Measurements from ENCODE around the gene SF3A1.

The SF3A1 gene

DNA sequence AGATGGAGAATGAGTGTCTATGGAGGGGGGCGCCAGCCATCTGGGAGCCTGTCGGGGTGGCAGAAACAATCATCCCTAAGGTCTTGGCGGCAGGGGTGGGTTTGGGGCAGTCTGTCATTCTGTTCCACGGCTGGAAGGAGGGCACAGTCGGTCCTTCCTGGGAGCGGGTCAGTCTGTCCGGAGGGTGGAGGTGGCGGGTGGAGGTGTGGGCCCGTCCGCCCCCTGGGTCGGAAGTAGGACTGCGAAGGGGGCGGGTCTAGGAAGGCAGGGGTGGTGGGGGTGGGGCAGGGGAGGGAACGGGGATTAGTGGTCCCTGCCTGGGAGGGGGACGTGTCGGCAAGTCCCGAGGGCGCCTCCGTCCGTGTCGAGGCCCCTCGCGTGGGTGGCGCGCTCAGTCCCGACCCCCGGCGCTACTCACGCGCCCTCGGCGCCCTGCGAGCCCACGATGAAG, 30.4 kb downstream of the SF3A1 start:
- Mint-ChIP-seq H3K27me3 (no peaks in the 10 kb centered on the region), H3K4me1 (ENCODE audit: low read depth) (peaks cover 48% of the 10 kb centered on the region), H3K27ac (peak overlapping the region; percentile 87), H3K36me3 (ENCODE audit: low read depth) (peaks cover 18% of the 10 kb centered on the region), H3K4me3 (peak overlapping the region; percentile 84), H3K9me3 (no peaks in the 10 kb centered on the region)

DNA sequence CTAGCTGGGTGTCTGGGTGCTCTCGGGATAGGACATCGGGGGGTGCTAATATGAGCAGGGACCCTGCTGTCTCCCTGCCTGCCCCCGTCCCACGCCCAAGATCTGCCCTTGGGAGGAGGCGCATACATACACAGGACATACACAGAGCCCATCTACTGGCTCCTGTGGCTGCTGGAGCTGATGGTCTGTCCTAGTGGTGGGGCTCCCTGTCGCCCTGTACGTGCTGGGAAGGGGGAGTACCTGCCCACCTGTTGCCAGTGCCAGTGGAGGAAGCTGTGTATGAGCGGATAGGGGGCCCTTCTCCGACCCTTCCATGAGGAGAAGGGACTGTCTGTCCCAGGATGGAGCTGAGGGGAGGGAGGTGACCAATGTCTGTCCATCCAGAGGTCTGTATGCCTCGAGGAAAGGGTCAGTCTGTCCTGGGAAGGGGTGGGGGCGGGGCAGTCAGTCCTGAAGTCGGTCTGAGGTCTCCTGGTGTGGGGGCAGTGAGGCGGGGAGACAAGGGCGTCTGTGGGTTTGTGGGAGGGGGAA, 30.9 kb downstream of the SF3A1 start:
- Mint-ChIP-seq H3K4me1 (ENCODE audit: low read depth) (peaks cover 52% of the 10 kb centered on the region), H3K9me3 (no peaks in the 10 kb centered on the region)

DNA sequence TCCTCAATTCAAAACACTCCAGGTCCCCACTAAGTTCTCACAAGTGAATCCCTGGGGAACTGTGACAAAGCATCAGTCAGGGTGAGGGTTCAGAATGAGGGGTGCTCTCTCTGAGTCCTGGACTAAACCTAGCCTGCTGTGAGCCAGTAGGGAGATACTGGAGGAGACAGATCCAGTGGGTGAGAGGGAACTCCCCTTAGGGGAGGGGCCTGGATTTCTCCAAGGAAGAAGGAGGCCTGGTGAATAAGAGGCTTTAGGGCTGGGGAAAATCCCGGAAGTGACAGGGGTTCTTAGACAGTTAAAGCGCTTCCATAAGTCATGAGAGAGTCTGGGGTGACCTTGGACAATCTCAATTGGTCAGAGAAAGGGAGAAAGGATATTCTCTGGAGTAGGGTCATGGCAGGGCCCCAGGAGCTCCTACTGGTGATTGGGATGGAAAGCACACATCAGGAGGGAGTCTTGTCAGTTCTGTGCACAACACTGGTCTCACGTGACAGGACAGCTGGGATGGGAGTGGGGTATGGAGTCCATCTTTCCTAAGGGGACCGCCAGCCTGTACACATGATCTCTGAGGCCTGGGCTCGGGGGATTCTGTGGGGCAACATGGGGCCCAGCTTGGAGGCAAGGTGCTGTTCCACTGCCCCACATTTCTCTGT, 31.5 kb downstream of the SF3A1 start:
- Mint-ChIP-seq H3K27ac (peak overlapping the region; percentile 87), H3K27me3 (no peaks in the 10 kb centered on the region), H3K36me3 (ENCODE audit: low read depth) (peaks cover 12% of the 10 kb centered on the region), H3K9me3 (no peaks in the 10 kb centered on the region), H3K4me1 (ENCODE audit: low read depth) (peaks cover 58% of the 10 kb centered on the region), H3K4me3 (peak overlapping the region; percentile 84)

More for the DNA sequence above, 30.9 kb downstream of the SF3A1 start:
- H3K36me3 Mint-ChIP-seq (ENCODE audit: low read depth), result peaks cover 18% of the 10 kb centered on the region
- peak overlapping the region; percentile 84 for H3K4me3 Mint-ChIP-seq
- H3K27me3 Mint-ChIP-seq, result no peaks in the 10 kb centered on the region
- peak overlapping the region; percentile 87 for H3K27ac Mint-ChIP-seq

DNA sequence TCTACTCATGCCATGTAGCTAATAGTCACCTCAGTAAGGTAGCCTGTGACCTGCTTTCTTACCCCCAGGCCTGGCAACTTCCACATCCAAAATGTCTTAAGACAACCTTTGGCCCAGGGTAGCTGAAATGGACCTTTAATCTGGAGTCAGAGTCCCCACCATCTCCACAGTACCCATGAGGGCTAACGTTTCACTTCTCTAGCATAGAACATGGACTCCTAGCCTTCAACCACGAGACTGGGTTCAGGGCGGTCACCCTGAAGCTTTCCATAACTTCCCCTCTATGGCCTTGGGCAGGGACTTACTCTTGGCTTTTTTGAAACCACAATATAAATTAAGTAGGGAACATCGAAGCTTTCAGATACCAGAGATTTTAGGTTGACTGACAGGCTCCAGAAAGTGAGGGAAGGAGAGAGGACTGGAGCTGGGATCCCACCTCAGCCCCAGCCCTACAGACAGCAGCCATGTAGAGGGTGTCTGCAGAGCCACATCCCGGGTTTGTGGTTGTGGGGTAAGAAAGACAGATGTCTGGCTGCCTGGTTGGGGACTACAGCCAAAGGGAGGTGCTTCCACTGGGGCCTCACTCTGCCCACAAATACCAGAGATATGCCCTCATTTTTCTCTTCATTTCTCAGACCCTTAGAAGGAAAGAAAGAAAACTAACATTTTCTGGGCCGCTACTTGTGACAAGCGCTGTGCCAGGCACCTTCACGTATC, 32.5 kb downstream of the SF3A1 start:
- peaks cover 68% of the 10 kb centered on the region for H3K4me1 Mint-ChIP-seq (ENCODE audit: low read depth)
- H3K27ac Mint-ChIP-seq, result peak overlapping the region; percentile 87
- peaks cover 12% of the 10 kb centered on the region for H3K36me3 Mint-ChIP-seq (ENCODE audit: low read depth)
- H3K4me3 Mint-ChIP-seq, result peak overlapping the region; percentile 84
- H3K9me3 Mint-ChIP-seq, result no peaks in the 10 kb centered on the region
- H3K27me3 Mint-ChIP-seq, result no peaks in the 10 kb centered on the region

DNA sequence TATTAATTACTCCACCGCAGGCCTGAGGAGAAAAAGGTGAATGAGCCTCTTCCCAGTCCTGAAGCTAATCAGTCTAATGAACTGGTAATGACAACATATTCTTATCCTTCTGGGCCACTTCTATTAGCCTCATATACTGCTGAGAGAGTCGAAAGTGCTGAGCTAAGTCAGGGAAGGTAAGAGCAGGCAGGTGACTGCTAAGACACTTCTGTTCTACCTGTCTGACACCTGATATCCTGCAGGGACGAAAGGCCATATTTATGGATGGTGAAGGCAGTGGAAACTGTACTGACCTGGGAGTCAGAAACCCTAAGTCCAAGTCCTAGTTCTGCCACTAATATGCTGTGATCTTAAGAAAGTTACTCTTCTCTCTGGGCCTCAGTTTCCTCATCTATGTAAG, 33.4 kb downstream of the SF3A1 start:
- Mint-ChIP-seq H3K27me3 (no peaks in the 10 kb centered on the region), H3K4me3 (no peak overlapping the region), H3K9me3 (no peaks in the 10 kb centered on the region), H3K4me1 (ENCODE audit: low read depth) (peaks cover 77% of the 10 kb centered on the region), H3K27ac (peak overlapping the region; percentile 56), H3K36me3 (ENCODE audit: low read depth) (peaks cover 12% of the 10 kb centered on the region)

DNA sequence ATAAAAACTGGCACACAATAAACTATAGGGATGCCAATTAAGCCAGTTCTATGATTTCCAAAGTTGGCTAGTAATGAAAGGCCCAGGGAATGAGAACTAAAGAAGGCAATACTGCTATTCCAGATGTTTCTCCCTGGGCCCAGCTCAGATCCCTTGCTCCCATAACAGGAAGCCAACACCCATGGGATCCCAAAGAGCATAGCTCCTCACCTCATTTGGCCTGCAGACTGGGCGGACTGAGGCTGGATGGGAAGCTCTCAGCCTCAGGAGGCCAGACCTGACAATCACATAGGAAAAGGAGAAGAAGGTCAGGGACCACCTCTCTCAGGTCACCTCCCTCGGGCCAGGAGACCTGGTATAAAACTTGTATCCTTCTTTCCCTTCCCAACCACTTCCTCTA, 35.2 kb downstream of the SF3A1 start:
- Mint-ChIP-seq H3K27ac (no peak overlapping the region), H3K36me3 (ENCODE audit: low read depth) (peaks cover 12% of the 10 kb centered on the region), H3K4me1 (ENCODE audit: low read depth) (peaks cover 84% of the 10 kb centered on the region), H3K4me3 (no peak overlapping the region), H3K27me3 (no peaks in the 10 kb centered on the region), H3K9me3 (no peaks in the 10 kb centered on the region)

DNA sequence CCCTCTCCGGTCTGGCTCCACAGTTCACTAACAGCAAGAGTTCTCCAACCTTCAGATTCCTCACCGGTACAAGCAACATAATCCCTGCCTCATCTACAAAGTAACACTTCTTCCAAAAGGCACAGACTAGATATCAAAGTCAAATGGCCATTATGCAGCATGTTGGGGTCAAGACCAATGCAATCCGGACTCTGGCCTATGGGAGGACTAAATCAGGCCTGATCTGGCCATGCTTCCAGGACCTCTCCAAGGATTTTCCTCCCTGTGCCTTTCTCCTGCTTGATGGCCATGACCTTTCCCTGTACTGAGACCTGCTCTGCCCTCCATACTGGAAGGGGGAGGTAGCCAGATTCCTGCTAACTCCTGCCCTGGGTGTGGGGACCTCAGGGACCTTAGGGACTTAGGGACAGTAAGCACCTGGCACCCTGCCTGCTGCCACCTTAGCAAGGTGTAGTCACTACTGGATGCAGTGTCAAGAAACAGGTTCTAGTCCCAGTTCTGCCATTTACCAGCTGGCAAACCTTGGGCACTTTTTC, 36.6 kb downstream of the SF3A1 start:
- Mint-ChIP-seq H3K27me3 (no peaks in the 10 kb centered on the region), H3K36me3 (ENCODE audit: low read depth) (peaks cover 16% of the 10 kb centered on the region), H3K4me3 (no peak overlapping the region), H3K4me1 (ENCODE audit: low read depth) (peaks cover 90% of the 10 kb centered on the region), H3K27ac (no peak overlapping the region), H3K9me3 (no peaks in the 10 kb centered on the region)

DNA sequence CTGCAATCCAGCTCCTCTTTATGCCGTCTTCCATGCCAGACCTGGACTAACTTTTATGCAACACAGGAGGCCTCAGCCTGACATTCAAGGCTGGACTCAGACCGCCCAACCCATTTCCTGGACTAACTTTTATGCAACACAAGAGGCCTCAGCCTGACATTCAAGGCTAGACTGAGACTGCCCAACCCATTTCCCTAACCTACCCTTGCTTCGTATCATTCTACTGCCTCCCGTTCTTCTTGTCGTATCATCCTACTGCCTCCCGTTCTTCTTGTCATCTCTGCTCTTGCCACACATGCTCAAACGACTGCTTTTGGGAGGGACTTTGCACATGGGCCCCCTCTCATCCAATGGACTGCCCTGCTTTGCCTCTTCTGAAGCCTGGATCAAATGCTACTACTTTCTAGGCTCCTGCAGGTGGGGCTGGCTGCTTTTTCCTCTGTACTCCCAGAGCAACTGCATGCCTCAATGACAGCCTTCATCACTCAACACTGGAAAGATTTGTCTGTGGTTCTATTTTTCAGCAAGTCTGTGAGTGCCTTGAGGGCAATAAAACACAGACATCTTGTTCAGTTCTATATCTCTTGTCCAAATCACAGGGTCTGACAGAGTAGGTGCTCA, 37.8 kb downstream of the SF3A1 start:
- no peaks in the 10 kb centered on the region for H3K9me3 Mint-ChIP-seq
- H3K4me3 Mint-ChIP-seq, result no peak overlapping the region
- peaks cover 90% of the 10 kb centered on the region for H3K4me1 Mint-ChIP-seq (ENCODE audit: low read depth)
- peak overlapping the region; percentile 59 for H3K27ac Mint-ChIP-seq
- no peaks in the 10 kb centered on the region for H3K27me3 Mint-ChIP-seq
- peaks cover 10% of the 10 kb centered on the region for H3K36me3 Mint-ChIP-seq (ENCODE audit: low read depth)

DNA sequence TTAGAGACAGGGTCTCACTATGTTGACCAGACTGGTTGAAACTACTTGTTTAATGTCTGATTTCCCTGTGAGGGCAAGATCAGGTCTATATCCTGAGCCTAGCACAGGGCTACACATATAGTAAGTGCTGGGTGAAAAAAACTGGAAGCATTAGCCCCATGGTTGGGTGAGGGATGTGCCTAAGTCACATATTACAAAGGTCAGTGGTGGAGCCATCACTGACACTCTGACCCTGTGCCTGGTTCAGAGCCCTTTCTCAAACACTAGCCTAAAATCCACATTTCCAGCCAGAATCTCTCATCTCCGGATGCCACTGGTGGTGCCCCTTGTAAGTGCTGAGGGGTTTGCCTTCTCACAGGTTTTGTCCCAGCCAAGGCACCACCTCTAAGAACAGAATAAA, 38.9 kb downstream of the SF3A1 start:
- Mint-ChIP-seq H3K27ac (no peak overlapping the region), H3K9me3 (no peaks in the 10 kb centered on the region), H3K36me3 (ENCODE audit: low read depth) (peaks cover 7% of the 10 kb centered on the region), H3K4me1 (ENCODE audit: low read depth) (peaks cover 91% of the 10 kb centered on the region), H3K27me3 (no peaks in the 10 kb centered on the region), H3K4me3 (no peak overlapping the region)

DNA sequence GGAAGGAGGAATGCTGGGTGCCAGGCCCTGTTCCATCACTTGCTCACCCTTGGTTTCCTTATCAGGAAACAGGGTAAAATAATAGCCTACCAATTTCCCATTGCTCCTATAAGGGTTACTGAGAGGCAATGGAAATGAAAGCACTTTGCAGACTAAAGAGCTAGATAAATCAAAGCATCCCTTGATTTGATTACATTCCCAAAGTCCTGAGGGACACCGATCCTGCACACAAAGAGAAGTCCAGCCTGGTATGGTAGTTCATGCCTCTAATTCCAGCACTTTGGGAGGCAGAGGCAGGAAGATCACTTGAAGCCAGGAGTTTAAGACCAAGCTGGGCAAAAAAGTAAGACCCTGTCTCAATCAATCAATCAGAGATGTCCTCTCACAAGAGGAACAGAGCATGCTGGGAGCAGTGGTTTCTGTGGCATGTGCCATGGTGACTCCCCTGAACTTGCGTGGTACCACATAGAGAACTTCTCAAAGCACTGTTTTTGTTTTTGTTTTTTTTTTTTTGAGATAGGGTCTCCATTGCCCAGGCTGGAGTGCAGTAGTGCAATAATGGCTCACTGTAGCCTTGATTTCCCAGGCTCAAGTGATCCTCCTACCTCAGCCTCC, 40.6 kb downstream of the SF3A1 start:
- no peaks in the 10 kb centered on the region for H3K9me3 Mint-ChIP-seq
- H3K27me3 Mint-ChIP-seq, result no peaks in the 10 kb centered on the region
- H3K27ac Mint-ChIP-seq, result peak overlapping the region; percentile 81
- no peak overlapping the region for H3K4me3 Mint-ChIP-seq
- H3K4me1 Mint-ChIP-seq (ENCODE audit: low read depth), result peaks cover 96% of the 10 kb centered on the region
- H3K36me3 Mint-ChIP-seq (ENCODE audit: low read depth), result peaks cover 11% of the 10 kb centered on the region

DNA sequence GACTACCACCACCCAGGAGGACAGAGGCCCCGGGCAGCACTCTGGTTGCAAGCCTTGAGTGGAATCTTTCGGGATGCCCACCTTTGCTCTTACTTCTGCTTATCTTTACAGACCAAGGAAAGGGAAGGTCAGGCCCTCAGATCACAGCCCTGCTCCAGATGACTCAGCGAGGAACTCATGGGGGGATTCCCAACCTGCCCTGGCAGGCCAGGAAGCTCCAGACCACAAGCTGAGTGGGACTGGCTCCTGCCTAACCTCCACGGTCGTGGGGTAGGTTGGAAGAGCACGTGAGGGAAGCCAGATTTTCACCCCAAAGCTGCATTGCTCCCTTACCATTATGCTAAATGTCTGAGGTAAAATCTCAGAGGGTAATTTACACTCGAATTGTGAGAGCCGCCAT, 41.8 kb downstream of the SF3A1 start:
- H3K27me3 Mint-ChIP-seq, result no peaks in the 10 kb centered on the region
- peak overlapping the region; percentile 81 for H3K27ac Mint-ChIP-seq
- H3K9me3 Mint-ChIP-seq, result no peaks in the 10 kb centered on the region
- H3K4me1 Mint-ChIP-seq (ENCODE audit: low read depth), result peaks cover 98% of the 10 kb centered on the region
- H3K4me3 Mint-ChIP-seq, result peak overlapping the region; percentile 45
- peaks cover 11% of the 10 kb centered on the region for H3K36me3 Mint-ChIP-seq (ENCODE audit: low read depth)

DNA sequence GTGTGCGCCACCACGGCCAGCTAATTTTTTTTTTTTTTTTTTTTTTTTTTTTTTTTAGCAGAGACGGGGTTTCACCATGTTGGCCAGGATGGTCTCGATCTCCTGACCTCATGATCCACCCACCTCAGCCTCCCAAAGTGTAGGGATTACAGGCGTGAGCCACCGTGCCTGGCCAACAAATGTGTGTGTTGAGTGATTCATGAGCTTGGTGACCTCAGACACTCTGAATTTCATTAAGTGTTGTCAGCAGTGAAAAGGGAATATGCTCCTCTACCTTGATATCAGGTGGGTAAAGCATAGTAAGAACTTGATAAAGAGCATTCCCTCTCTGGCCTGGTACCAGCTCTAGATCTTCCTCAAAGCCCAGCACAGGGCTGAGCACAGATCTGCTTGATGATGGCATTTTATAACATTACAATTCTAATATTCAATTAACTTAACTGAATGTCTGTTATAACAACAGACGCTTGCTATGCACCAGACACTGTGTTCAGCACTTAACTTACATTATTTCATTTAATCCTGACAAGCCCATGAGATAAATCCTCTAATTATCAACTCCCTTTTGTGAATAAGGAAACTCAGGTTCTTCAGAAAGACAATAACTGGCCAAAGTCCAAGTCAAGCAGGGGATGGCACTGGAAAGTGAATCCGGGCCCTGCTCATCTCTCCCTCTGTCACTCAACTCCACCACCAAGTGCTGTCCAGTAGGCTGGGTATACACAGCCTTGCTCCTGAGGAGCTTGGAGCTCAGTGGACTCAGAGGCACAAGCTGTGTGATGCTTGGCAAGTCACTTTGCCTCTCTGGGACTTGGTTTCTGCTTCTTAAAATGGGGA, 42.9 kb downstream of the SF3A1 start:
- Mint-ChIP-seq H3K9me3 (no peaks in the 10 kb centered on the region), H3K36me3 (ENCODE audit: low read depth) (peaks cover 11% of the 10 kb centered on the region), H3K4me3 (peak overlapping the region; percentile 9), H3K27me3 (no peaks in the 10 kb centered on the region), H3K4me1 (ENCODE audit: low read depth) (peaks cover 98% of the 10 kb centered on the region), H3K27ac (peak overlapping the region; percentile 86)

DNA sequence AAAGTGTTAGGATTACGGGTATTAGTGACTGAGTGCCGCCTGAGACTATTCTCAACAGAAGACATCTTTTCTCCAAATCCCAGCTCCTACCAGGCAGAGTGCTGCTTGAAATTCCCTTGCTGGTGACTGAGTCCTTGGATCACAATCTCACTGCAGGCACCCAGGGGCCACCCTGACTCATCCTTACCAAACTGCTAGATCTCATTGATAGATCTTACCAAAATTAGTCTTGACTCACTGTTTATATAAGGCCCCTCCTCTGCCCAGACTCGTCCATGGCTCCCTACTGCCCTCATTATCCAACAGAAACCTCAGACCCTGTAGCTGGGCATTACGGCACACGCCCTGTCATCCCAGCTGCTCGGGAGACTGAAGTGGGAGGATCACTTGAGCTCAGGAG, 44.6 kb downstream of the SF3A1 start:
- Mint-ChIP-seq H3K27ac (peak overlapping the region; percentile 78), H3K27me3 (no peaks in the 10 kb centered on the region), H3K9me3 (no peaks in the 10 kb centered on the region), H3K36me3 (ENCODE audit: low read depth) (peaks cover 11% of the 10 kb centered on the region), H3K4me3 (no peak overlapping the region), H3K4me1 (ENCODE audit: low read depth) (peaks cover 96% of the 10 kb centered on the region)
